NCI-H187 (cell line): ENCODE data around the gene OR6B1.
"Not testable (repeated sequence)": the region's sequence is repeated elsewhere in the genome, so short reads cannot be mapped to it uniquely, and the experiment has no call there.

Source experiments
- DNase-seq, 2 experiments: peaks; one replicate each; lab custom pipeline; 2025; lab: John Stamatoyannopoulos, UW

OR6B1 gene

DNA sequence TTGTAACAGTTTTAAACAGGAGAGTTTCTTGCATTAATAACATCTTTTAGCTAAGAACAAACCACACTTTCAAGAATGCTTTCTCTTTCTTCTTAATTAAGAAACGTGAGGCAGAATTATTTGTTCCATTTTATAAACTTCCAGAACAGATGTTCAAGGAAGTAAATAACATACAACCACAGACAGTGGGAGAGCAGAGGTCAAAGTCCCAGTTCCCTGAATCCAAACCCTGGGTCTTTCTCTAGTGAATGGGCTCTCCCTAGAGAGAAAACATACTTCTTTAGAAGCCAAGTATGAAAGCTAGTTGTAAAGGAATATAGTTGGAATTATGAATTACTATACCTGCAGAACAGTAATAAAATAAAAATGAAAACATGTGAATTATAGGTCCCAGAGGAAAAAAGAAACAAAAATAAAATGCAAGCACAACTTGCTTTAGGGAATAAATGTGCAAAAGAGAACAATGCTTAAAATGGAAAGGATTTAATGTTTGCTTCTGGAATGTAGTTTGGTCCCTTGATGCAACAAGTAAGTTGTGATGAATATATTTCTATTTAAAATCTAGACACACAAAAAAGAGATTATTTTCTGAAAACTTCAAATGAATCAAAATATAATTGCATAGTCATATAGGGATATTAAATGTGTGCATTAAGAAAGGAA, 6.0 kb downstream of the OR6B1 start:
- DNase-seq, result no peak

DNA sequence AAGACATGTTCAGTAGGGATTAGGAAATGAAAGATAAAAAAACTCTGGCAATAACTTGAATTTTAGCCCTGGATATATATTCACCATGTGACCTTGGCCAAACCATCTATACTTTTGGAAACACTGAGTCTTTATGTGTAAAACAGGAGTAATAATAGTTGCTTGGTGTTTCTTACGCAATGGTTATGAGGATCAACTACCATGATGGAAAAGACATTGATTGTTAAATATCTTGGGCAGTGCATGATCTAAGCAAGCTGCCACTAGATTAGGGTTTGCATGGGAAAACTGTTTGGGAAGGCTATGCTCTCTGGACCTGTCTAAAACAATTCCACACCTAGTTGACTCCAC, 6.5 kb downstream of the OR6B1 start:
- DNase-seq, result no peak

DNA sequence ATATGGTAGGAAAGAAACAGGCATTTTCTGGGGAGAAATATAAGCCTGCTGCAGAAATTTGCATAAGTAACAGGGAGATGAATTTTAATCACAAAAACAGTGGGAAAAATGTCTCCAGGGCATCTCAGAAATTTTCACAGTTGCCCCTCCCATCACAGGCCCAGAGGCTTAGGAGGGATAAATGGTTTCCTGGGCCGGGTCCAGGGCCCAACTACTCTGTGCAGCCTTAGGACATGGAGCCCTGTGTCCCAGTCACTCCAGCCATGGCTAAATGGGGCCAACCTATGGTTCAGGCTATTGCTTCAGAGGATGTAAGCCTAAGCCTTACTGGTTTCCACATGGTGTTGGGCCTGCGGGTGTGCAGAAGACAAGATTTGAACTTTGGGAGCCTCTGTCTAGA, 9.2 kb downstream of the OR6B1 start:
- no peak for DNase-seq

GRCh38 chr7:144010061-144010460, 9.9 kb downstream of the OR6B1 start:
- DNase-seq, result not testable (repeated sequence)

DNA sequence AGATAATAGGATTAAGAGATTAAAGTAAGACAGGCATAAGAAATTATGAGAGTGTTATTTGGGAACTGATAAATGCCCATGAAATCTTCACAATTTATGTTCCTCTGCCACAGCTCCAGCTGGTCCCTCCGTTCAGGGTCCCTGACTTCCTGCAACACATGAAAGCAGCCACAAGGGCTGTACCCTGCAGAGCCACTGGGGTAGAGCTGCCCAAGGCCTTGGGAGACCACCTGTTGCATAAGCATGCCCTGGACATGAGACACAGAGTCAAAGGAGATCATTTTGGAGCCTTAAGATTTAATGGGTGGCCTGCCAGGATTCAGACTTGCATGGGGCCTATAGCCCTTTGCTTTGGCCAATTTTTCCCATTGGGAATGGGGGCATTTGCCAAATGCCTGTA, 10.7 kb downstream of the OR6B1 start:
- DNase-seq, result not testable (repeated sequence)

GRCh38 chr7:144011458-144012230, 11.5 kb downstream of the OR6B1 start:
- no peak for DNase-seq

GRCh38 chr7:144018065-144018464, 17.9 kb downstream of the OR6B1 start:
- DNase-seq, result no peak

DNA sequence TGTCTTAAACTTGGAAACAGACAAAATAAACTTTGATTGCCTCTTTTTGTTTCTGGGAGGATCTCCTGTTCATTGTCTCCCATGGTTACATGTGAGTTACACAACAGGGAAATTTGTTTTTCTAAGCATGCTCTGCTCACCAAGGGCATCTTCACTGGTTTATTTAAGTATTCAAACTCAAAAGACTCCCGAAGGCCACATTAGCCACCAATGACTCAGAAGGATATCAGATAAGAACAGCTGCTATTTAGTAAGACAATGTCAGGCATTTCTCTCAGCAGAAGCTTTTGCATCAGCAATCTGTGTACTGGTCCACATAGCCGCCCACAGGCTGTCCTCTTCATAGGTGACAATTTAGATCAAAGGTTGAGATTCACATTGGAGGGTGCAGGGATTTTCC, 19.3 kb downstream of the OR6B1 start:
- DNase-seq, result no peak

DNA sequence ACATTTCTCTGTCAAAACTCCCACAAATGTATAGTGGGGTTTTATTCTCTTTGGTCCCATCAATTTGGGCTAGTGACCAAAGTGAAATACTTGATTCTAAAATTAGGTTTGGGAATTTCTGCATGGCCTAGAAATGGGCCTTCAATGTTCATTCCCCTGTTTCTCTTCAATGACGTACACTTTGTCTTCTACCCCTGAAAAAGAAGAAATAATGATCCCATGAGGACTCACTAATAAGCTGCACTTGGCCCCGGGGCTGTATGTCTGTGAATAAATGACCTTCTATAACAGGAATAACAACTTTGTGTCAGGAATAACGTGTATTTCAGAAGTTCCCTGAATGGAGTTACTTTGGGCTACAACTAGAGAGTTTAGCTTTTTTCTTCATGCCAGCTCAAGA, 20.2 kb downstream of the OR6B1 start:
- no peak for DNase-seq

- no peak for DNase-seq
Observed at GRCh38 chr7:144022169-144022568, 22.0 kb downstream of the OR6B1 start.

DNA sequence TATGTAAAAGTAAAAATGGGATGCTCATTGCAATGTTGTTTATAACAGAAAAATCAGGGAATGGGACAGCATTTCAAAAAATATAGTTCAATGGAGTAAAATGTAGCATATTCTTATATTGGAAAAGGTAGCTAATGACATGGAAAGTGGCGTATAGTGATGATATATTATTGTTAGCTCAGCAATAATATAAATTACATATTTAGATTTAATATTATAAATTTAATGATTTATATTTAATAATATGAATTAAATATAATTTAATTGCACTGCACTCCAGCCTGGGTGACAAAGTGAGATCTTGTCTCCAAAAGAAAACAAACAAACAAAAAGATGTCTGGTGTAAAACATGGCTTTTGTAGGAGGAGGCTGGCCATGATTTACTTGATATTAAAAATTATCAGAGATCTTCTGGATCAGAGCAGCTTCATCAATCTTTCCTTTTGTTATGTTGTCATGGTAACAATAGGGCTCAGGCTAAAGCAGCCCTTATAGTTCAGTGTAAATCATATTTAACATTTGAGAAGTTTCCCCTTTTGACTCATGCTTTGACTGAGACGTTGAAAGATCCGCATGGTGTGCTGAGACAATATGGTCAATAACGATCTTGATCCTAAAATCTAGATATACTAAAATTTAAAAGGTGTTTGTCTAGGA, 23.2 kb downstream of the OR6B1 start:
- DNase-seq, result no peak

- no peak for DNase-seq
Observed at GRCh38 chr7:144024213-144024612, 24.1 kb downstream of the OR6B1 start.

DNA sequence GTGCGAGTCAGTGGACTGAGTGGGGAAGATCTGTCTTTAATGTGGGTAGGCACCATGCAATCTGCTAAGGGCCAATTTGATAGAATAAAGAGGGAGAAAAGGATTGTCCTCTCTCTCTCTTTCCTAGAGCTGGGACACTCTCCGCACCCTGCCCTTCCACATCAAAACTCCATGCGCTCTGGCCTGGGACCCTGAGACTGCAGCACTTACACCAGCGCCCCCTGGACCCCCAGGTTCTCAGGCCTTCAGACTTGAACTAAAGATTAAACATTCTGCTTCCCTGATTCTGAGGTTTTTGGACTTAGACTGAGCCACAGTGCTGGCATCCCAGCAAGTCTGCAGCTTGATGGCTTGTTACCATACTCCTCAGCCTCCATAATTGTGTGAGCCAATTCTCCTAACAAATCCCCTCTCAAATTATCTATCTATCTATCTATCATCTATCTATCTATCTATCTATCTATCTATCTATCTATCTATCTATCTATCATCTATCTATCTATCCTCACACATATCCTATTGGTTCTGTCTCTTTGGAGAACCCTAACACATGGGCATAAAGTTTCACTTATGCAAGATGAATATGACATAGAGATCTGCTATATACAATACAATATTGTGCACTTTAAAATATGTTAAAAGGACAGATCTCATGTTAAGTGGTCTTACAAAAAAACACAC, 26.2 kb downstream of the OR6B1 start:
- no peak for DNase-seq

DNA sequence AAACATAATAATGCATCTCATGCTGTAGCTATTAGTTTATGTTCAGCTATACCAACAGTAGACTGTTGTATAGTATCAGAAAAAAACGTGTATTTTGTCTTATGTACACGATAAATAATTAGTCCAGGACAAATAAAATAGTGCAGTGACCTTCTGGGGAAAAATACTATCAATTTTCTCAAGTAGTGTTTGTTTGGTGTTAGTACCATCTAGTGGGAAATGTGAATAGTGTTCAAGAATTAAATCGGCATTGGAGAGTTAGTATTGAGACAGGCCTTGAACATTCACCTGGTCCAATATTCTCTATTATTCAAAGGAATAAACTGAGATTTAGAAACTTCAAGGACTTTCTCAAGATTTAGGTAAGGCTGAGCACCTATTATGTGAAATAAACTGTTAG, 26.9 kb downstream of the OR6B1 start:
- DNase-seq, result no peak

DNA sequence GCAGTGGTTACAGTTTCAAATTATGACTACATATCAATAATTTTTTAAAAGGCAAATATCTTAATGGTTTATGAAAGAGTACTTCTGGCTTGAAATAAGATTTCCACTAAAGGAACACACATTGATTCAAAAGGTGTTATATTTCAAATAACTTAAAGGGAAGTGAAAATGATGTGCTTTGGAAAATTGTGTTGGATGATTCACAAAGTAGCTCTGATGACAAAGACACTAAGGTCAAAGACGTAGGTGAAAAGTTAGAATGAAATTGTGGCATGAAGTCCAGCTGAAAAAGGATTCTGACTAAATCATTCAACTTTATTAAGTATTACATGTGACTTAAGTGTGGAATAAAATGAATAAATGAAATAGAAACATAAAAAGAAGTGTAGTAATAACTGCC, 27.9 kb downstream of the OR6B1 start:
- DNase-seq, result no peak

DNA sequence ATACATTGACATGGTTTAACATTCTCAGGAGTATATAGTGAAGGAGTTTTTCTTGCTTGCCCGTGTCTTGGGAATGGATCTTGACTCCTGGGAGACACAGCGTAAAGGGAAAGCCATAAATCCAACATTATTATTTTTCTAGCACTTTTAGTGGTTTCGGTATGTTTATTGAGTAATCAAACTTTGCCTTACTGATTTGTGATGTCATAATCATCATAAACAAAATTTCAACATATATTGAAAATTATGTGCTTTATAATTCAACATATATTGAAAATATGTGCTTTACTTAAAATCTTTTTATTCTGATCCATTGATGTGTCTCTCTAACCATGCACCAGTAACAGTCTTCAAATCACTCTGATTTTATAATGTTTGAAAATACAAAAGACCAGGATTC, 28.4 kb downstream of the OR6B1 start:
- no peak for DNase-seq

GRCh38 chr7:144032516-144032915, 32.4 kb downstream of the OR6B1 start:
- DNase-seq, result no peak

- no peak for DNase-seq
Observed at GRCh38 chr7:144032985-144033709, 33.0 kb downstream of the OR6B1 start.

- DNase-seq, result no peak
Observed at GRCh38 chr7:144035385-144035784, 35.3 kb downstream of the OR6B1 start.

GRCh38 chr7:144036302-144036885, 36.3 kb downstream of the OR6B1 start:
- no peak for DNase-seq

DNA sequence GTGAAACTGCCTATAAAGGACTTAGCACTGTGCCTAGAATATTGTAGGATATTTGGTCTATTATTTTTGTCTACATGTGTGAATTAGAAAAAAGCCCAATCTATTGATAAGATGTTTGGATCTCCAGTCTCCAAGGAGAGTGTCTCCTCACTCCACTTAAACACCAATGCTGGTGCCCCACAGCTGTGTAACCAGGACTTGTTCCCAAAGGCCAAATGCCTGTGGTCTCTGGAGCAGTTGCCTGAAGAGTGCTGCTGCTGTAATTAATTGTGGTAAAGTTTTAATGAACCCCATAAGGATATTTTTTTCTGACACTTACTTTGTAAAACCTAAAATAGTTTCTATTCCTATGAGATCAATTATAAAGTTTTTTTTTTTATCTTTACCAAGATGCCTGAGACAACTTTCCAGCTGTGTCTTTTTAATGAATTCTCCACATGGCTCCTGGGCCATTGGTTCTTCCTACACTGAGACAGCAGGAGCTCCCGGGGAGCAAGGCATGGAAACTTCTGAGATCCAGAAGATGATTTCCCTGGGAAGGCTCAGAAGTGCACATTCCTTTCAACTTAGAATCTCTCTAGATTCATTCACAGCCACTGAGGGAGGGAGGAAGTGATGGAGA, 37.4 kb downstream of the OR6B1 start:
- DNase-seq, result no peak
